GM12875 (cell line): ENCODE results near the gene ZNF407.

Experiments used
- H3K4me3 ChIP-seq: one replicate; pipeline ENCODE4 v1.5.1; 2011; ENCODE audit warnings: low read depth, low read length, control low read depth
- CTCF ChIP-seq: IDR thresholded peaks from 2 replicates; pipeline ENCODE4 v1.5.1; 2011; ENCODE audit warnings: low read depth, mild to moderate bottlenecking, control low read depth, inconsistent platforms, low read length, moderate library complexity, borderline replicate concordance; ENCODE audit not compliant: insufficient read depth

The ZNF407 gene

GRCh38 chr18:74613381-74613780 is 15.7 kb downstream of the ZNF407 start:
- no peak for TF ChIP-seq CTCF

GRCh38 chr18:74616494-74616893 is 18.8 kb downstream of the ZNF407 start:
- TF ChIP-seq CTCF: no peak
- H3K4me3 ChIP-seq: no peak overlapping the region

More at GRCh38 chr18:74613381-74613780, 15.7 kb downstream of the ZNF407 start:
- H3K4me3 ChIP-seq: no peak overlapping the region

DNA sequence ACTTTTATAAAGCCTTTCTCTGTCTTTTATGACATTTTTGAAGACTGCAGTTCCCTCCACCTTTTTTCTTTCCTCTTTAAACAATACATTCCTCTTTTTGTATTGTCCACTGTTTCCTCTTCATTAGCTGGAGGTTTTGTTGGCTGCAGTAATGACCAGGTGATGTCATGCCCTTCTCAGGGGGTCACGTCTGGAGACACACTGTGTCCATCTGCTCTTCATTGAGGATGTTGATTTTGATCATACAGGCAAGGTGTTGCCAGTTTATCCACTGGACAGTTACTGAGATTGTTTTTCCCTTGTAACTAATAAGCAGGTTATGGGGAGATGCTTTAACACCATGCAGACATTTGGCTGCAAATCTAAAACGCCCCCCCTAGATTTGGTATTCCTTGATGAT is 19.8 kb downstream of the ZNF407 start:
- no peak overlapping the region for H3K4me3 ChIP-seq
- TF ChIP-seq CTCF: no peak

DNA sequence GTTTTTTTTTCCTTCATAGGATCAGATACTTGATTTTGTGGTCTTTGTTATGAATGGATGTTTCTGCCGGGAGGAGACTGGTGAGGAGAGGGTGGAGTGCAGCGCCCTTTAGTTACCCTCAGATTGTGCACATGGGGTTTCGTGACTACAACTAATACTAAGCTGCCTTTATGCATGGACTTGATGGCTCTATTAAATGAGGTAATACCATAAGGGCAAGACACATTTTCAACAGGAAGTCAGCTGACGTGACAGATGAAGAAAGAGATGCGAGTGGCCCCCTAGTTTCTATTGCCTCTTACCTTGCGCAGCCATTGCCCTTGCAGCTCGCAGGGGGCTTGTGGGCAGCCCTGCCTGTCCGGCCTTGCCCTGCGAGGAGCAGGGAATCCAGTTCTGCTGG is 24.4 kb downstream of the ZNF407 start:
- TF ChIP-seq CTCF: no peak

GRCh38 chr18:74623047-74623816 is 25.6 kb downstream of the ZNF407 start:
- H3K4me3 ChIP-seq: no peak overlapping the region
- TF ChIP-seq CTCF: peak; percentile 10; the same call in 1 of the 2 replicates

More for the DNA sequence above, 24.4 kb downstream of the ZNF407 start:
- no peak overlapping the region for H3K4me3 ChIP-seq

GRCh38 chr18:74624466-74624865 is 26.8 kb downstream of the ZNF407 start:
- H3K4me3 ChIP-seq: no peak overlapping the region
- TF ChIP-seq CTCF: no peak

DNA sequence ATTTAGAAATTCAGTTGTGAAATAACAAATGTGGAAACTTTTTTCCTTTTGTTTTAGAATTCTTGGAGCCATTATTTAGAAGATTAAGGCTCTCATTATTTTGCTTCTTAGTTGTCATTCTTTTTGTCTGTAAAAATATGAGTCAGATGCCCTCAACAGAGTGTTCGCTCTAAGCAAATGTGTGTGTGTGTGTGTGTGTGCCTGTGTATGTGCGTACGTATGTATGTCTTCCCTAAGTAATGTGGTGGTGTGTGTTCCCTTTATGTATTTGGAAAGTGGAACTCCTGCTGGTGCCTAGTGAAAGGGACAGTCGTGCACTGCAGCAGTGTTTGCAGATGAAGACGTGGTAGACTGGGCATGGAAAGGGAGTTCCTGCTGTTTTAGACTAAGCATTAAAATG is 27.5 kb downstream of the ZNF407 start:
- H3K4me3 ChIP-seq: no peak overlapping the region
- TF ChIP-seq CTCF: no peak
